AG08396 (cell line): ENCODE results near the gene CTNNA3.

Source experiments
- DNase-seq: peaks from one replicate; pipeline ENCODE4 v3.0.0; 2012; ENCODE audit warnings: low spot score, mixed read lengths

CTNNA3 gene

GRCh38 chr10:67015225-67015624, 680.8 kb downstream of the CTNNA3 start:
- no peak for DNase-seq

- no peak for DNase-seq
Observed at GRCh38 chr10:67011981-67012380, 684.0 kb downstream of the CTNNA3 start.

DNA sequence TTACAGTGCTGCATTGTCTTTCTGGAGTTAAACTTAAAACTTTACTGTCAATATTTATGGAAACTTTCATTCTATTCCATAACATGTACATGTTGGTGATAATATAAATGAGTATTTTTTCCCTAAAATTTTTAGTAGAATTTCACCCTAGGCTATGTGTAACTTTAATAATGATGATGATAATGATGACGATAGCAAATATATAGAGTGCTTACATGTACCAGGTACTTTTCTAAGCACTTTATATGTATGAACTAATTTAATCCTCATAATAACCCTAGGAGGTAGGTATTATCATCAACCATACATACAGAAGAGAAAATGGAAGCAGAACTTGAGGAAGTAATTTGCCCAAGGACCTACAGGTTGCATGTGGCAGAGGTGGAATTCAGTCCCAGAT, 684.5 kb downstream of the CTNNA3 start:
- DNase-seq, result no peak

DNA sequence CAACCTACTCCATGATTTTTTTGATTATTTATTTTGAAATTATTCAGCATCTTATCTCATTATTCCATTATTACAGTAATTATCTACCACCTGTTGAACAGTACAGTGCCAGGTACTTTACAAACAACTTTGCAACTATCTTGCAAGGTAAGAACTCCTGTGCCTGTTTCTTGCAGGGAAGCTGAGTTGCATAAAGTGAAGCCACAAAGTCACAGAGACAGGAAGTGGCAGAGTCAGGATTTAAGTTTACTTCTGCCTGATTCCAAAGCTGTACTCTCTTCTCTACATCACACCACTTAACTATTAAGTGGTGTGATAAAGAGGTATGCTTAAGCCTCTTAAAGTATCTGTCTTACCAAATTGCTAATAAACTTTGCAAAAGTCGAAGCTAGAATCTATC, 690.0 kb downstream of the CTNNA3 start:
- no peak for DNase-seq

DNA sequence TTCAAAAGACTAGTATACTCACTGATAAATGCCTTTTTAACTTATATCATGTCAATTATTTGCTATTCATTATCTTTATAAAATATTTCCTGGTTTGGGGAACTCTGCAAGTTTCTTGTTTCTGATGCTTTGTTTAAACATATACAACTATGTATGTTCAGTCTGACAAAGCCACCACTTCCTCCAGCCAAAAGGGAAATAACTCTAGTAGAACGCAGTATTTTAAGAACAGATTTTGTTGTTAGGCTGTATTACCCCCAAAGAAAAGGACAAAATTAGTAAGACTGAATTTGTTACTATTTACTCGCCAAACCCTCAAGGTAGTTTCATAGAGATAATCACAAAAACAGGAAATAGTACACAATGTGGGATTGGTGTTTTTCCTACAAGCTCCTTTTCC, 691.3 kb downstream of the CTNNA3 start:
- no peak for DNase-seq

GRCh38 chr10:66999762-67000545, 696.0 kb downstream of the CTNNA3 start:
- no peak for DNase-seq

GRCh38 chr10:66996996-66997395, 699.0 kb downstream of the CTNNA3 start:
- DNase-seq, result no peak

- no peak for DNase-seq
Observed at GRCh38 chr10:66990143-66990830, 705.7 kb downstream of the CTNNA3 start.

DNA sequence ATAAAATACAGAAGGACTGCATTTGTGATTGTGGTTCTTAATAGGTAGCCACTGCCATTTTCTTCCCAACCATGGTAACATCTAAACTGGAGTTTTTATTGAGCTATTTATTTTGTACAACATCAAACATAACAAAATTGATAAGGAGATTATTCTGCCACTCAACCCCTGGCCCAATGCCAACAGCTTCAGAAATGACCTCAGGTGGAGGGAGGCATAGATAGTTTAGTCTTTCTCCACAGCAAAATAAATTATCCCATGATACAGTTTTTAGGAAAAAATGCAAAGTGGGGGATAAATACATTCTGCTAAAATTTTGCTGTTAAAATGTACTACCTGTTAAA, 712.5 kb downstream of the CTNNA3 start:
- DNase-seq, result no peak

- no peak for DNase-seq
Observed at GRCh38 chr10:66982792-66983474, 713.1 kb downstream of the CTNNA3 start.

DNA sequence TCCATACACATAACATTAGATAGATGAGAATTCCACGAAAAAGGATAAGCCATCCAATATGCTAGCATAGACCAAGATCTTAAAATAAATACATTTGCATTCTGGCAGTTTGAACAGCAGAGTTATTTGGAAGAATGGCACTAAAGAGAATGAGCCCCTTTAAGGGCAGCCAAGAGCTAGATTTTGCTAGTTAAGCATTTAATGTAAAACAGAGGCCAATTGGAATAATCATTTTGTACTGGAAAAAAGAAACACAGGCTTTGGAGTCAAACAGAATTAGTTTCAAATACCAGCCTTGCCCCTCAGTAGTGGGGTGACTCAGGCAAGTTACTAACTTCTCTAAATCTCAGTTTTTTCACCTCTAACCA, 714.0 kb downstream of the CTNNA3 start:
- DNase-seq, result no peak

- DNase-seq, result no peak
Observed at GRCh38 chr10:66981361-66982052, 714.5 kb downstream of the CTNNA3 start.

GRCh38 chr10:66980246-66980815, 715.7 kb downstream of the CTNNA3 start:
- no peak for DNase-seq

GRCh38 chr10:66964946-66965345, 731.0 kb downstream of the CTNNA3 start:
- no peak for DNase-seq

DNA sequence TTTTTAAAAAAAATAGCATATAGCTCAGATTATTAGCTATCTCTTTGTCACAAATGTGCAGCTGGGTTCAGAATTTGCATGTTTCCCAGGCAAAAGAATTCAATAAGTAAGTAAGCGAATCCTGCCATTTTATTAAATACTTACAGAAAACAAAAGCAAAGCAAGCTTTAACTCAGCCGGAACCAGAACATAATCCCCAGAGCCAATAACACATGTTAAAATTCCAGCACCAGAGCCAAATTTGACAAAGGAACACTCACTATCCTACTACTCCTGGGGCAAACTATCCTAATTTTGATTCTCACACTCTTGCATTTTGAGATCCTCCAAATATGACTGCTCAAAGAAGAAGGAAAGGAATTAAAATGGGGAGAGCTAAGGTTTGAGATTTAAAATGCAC, 737.5 kb downstream of the CTNNA3 start:
- no peak for DNase-seq

GRCh38 chr10:66951896-66952295, 744.1 kb downstream of the CTNNA3 start:
- no peak for DNase-seq

GRCh38 chr10:66943590-66943989, 752.4 kb downstream of the CTNNA3 start:
- DNase-seq, result no peak

GRCh38 chr10:66942407-66942806, 753.6 kb downstream of the CTNNA3 start:
- DNase-seq, result no peak

- no peak for DNase-seq
Observed at GRCh38 chr10:66941491-66941890, 754.5 kb downstream of the CTNNA3 start.

DNA sequence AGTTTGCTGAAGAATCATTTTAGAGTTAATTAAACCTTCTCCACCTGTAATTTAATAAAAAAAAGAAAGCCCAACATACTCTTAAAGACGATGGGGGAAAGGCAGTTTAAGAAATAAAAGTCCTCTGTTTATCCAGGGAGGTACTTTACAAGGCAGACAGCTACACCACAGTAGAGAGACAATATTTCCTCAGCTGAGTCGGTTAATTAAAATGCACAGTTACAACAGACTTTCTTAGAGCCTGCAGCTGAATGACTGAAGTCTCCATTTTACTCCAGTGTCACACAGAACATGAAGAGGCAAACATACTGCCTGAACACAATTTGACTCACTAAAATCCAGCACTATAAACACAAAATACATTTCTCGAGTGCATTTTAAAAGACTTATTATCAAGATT, 755.0 kb downstream of the CTNNA3 start:
- DNase-seq, result no peak

DNA sequence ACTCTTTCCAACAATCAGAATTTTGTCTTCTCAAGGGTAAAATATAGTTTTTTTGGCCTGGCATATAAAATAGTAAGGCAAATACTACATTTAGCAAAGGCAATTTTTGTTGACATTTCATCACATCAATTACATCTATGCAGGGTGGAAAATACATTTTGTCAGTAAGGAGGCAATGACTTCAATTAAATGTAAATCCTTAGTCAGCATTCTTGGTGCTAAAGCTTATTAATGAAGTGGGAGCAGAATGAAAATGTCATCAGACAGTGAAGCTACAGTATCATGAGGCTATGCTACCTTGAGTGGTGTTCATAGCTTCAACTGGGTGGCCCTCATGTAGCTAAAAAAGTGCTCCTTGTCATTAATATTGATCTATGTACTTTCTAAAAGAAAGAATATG, 761.3 kb downstream of the CTNNA3 start:
- DNase-seq, result no peak

GRCh38 chr10:66931949-66932343, 764.0 kb downstream of the CTNNA3 start:
- DNase-seq, result no peak
